NCI-H2081 (cell line): ENCODE measurements around the gene SH2D7.

Source experiments
- DNase-seq, 2 experiments: peaks; one replicate each; lab custom pipeline; 2025; lab: John Stamatoyannopoulos, UW

SH2D7 gene

DNA sequence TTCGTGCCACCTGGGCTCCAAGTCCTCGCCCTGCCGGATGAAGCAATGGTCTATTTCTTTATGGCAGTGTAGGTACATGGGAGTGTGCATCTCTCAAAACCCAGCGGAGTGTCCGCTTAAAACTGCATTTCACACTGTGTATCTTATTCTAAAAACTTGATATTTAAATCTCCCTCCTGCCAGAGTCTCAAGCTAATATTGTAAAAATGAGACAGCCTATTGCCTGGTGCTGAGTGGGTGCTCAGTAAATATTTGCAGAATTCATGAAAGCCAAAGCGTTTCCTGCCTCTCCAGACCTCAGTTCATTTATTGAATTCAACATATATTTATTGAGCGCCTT is 14.5 kb upstream of the SH2D7 start:
- peak in 1 of 2 experiments; percentile 63 for DNase-seq

DNA sequence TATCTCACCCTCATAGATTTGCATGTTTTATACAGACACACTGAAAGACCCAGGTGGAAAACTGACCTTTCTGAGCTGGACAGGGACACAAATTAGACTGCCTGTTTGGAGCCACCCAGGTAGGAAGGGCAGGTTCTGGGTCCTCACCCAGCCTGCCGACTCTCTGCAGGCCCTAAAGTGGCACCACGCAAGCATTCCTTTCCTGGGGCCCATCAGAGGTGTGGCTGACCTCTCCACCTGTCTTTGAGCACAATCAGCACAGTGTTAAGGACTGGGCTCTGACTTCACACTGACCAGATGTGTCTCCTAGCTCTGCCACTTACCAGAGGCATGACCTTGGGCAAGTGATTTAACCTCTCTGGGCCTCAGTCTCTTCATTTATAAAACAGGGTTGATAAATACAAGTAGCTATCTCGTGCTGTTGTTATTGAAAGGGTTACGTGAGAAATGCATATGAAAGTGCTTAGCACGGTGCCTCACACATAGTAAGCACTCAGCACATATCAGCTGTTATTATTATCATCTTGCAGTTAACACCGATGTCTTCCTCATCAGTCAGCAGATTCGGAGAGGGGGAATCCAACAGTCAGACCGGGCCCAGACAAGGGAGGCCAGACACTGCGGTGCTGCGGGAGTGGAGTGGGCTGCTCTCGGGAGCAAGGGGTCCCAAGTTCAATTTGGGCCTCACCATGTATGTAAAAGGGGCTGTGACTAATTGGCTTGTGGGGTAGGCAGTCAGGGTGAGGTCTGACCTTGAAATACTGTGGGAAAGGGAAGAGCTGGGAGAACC is 12.9 kb upstream of the SH2D7 start:
- DNase-seq = no peak

GRCh38 chr15:78080088-78080460 is 12.3 kb upstream of the SH2D7 start:
- no peak for DNase-seq

- DNase-seq = no peak
Measured at GRCh38 chr15:78082106-78082742, 10.1 kb upstream of the SH2D7 start.

GRCh38 chr15:78082743-78083110 is 9.6 kb upstream of the SH2D7 start:
- DNase-seq = no peak

GRCh38 chr15:78083186-78083585 is 9.2 kb upstream of the SH2D7 start:
- DNase-seq = no peak

DNA sequence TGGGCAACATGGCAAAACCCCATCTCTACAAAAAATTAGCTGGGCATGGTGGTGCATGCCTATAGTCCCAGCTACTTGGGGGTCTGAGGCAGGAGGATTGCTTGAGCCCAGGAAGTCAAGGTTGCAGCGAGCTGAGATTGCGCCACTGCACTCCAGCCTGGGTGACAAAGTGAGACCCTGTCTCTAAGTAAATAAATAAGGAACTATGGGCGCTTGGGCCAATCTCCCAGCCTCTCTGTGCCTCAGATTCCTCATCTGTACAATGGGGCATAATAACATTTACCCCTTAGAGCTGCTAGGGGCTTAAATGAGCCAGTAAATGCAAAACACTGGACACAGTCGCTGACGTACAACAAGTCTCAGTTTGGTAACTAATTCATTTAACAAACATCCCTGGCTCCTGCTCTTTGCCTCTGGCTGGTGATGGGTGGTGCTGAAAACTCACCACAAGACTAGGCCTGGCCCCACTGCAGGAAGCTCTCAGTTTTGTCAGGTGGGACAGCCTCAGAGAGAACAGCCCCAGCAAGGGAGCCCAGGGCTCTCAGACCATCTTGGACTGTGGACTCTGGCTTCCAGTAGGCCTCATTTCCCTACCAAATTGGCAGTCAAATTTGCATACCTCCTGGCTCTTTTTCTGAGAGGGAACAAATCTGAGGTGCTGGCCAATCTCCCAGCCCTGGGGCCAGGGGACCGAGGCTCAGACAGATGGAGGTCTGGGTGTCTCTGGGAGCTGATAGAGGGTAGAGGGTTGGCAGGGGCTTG is 8.5 kb upstream of the SH2D7 start:
- no peak for DNase-seq

GRCh38 chr15:78084449-78084750 is 8.0 kb upstream of the SH2D7 start:
- no peak for DNase-seq

DNA sequence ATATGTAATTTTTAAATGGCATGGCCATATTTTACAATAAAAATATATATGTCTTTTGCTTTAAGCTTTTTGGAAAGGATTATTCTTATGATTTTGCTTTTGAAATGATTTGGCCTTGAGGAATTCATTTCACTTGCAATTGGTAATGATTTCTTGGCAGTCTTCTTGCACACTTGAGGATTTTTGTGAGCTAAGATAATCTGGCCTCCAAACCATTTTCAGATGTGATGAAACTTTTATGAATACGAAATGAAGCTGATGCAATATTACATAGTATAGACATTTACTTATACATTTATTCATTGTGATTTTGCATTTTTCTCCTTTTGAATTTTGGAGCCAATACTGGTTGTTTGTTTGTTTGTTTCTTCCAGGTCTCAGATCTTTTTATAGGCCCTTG is 6.4 kb upstream of the SH2D7 start:
- no peak for DNase-seq

GRCh38 chr15:78087951-78088772 is 4.2 kb upstream of the SH2D7 start:
- DNase-seq = no peak

DNA sequence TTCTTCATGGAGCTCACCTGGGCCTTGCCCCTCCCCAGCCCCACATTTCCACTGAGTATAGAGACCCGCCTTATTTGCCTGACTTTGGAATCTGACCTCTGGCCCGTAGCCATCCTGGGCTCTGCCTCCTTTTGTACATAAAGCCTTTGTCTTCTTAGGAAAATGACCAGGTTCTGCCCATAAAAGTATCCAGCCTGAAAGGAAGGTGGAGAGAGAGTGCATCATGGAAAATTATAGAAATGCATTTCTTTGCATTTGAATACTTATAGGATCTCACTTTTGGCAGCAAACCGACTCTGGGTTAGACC is 3.6 kb upstream of the SH2D7 start:
- DNase-seq = no peak

- DNase-seq = no peak
Measured at GRCh38 chr15:78090422-78091063, 1.8 kb upstream of the SH2D7 start.

- DNase-seq = no peak
Measured at GRCh38 chr15:78093242-78094020, 1.1 kb downstream of the SH2D7 start.

DNA sequence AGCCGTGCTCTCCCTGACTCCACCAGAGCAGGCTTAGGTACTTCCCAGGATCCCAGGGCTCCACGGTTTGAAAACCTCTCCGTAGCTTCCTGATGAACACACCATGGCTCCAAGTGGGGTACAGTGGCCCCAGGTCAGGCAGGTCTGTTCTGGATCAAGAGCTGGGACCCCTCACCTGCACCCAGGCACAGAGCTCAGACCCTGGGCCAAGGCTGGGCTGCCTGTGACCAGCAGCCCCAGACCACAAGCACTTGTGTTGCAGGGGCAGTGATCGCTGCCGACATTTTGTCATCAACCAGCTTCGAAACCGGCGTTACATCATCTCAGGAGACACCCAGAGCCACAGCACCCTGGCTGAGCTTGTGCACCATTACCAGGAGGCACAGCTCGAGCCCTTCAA is 5.3 kb downstream of the SH2D7 start:
- DNase-seq = no peak

GRCh38 chr15:78098131-78098755 is 5.9 kb downstream of the SH2D7 start:
- DNase-seq = no peak

DNA sequence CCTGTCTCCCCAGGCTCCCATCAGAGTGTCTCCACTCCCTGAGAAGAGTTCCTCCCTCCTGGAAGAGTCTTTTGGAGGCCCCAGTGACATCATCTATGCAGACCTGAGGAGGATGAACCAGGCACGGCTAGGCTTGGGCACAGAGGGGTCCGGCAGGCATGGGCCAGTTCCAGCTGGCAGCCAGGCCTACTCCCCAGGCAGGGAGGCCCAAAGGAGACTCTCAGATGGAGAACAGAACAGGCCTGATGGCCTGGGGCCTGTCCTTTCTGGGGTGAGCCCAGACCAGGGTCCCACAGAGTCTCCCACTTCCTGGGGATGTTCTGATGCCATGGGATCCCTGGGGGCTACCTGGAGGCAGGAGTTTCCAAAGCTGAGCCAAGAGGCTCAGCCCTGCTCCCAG is 8.5 kb downstream of the SH2D7 start:
- no peak for DNase-seq

DNA sequence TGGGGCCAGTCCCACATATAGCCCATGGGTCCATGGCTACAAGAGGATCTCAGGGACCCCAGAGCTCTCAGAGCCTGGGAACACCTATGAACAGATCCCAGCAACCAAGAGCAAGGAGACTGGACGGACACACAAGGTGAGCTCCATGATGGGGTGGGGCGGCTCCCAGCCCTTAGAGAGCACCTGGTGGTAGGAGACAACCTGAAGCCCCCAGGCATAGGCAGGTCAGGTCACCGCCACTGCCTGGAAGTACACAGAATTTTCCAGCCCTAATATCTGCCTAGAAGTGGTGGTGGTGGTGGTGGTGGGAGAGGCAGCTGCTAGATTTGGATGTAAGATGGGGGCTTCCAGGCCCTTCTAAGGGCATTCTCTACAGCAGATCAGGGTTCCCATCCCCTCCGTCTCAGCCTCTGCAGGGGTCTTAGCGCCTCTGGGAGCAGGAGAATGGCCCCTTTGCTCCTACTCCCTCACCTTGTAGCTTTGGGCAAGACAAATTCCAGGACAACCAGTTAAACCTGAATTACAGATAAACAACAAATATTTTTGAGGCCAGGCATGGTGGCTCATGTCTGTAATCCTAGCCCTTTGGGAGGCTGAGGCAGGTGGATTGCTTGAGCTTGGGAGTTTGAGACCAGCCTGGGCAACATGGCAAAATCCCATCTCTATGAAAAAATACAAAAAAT is 9.2 kb downstream of the SH2D7 start:
- DNase-seq = no peak

GRCh38 chr15:78102211-78102610 is 9.8 kb downstream of the SH2D7 start:
- DNase-seq = no peak

DNA sequence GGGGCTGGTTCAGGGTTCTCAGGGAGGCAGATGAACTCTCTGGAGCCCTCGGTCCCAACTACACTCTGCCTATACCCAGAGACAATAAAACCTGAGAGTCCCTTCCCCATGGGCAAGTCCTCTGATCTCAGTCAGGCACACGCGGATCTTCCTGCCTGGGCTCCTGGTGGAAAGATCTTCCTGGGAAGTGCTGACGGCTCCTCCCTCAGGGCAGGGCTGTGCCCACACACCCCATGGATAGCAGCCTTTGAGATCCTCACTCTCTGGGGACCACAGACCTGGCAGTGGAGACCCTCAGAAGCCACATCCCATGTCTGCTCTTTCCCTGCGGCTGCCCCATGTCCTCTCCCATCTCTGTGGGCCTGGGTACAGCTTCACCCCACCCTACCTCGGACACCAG is 10.4 kb downstream of the SH2D7 start:
- DNase-seq = no peak

DNA sequence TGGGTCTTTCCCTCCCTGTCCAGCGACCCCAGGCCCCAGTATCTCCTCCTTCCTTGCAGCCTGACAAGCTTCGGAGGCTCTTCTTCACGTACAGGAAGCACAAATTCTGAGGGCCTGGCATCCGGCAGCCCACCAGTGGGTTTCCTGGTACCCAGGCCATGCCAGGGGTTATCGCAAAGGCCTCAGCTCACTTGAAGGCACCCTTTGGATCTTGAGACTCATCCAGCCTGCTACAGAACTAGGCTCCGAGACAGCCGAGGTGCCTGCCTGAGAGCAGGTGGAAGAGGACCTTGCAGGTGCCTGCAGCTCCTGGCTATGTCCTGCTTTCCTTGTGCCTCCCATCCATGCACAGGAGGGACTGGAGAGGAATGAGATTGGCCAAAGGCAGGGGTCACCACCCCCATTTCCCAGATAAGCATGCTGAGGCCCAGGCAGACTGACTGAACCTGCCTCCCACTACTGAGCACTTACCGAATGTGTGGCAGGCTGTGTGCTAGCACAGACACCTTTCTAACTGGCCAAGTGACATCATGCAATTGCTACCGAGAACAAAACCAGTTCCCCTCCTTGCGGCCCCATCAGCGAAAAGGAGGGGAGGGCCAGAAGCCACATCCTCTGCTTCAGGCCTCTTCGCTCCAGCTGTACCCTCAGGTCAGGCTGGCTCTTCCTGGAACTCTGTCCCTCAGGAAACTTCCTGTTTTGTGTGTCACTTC is 11.2 kb downstream of the SH2D7 start:
- no peak for DNase-seq
